Stimulated activated CD4-positive, alpha-beta T cell treated with anti-CD3 and anti-CD28 coated beads, TNF-alpha, amount 100 ng/mL, for 4 hours (primary cell): ENCODE results near the gene HUS1.
"Not testable (repeated sequence)": the region's sequence is repeated elsewhere in the genome, so short reads cannot be mapped to it uniquely, and the experiment has no call there.

Experiments
- DNase-seq, 3 experiments: peaks; one replicate each; pipeline ENCODE4 v3.0.0-alpha.2; 2020; ENCODE audit warnings: low read depth in 3 of 3

Gene HUS1

GRCh38 chr7:47944536-47945260 is 34.7 kb downstream of the HUS1 start:
- DNase-seq: no peak

- DNase-seq: no peak
Measured at GRCh38 chr7:47943676-47944474, 35.5 kb downstream of the HUS1 start.

- not testable (repeated sequence) for DNase-seq
Measured at GRCh38 chr7:47942651-47943050, 36.8 kb downstream of the HUS1 start.

GRCh38 chr7:47942132-47942531 is 37.3 kb downstream of the HUS1 start:
- DNase-seq: no peak

GRCh38 chr7:47941136-47941844 is 38.1 kb downstream of the HUS1 start:
- DNase-seq: no peak

- no peak for DNase-seq
Measured at GRCh38 chr7:47940088-47941013, 39.1 kb downstream of the HUS1 start.

GRCh38 chr7:47939425-47940036 is 39.9 kb downstream of the HUS1 start:
- no peak for DNase-seq

- no peak for DNase-seq
Measured at GRCh38 chr7:47938574-47939165, 40.7 kb downstream of the HUS1 start.

GRCh38 chr7:47937711-47938573 is 41.5 kb downstream of the HUS1 start:
- no peak for DNase-seq

- no peak for DNase-seq
Measured at GRCh38 chr7:47937065-47937687, 42.2 kb downstream of the HUS1 start.

- no peak for DNase-seq
Measured at GRCh38 chr7:47936323-47936722, 43.1 kb downstream of the HUS1 start.

- no peak for DNase-seq
Measured at GRCh38 chr7:47935336-47935735, 44.1 kb downstream of the HUS1 start.

GRCh38 chr7:47934831-47935230 is 44.6 kb downstream of the HUS1 start:
- no peak for DNase-seq

- DNase-seq: no peak
Measured at GRCh38 chr7:47933215-47933614, 46.2 kb downstream of the HUS1 start.

- DNase-seq: no peak
Measured at GRCh38 chr7:47932466-47933037, 46.9 kb downstream of the HUS1 start.

- no peak for DNase-seq
Measured at GRCh38 chr7:47932016-47932415, 47.4 kb downstream of the HUS1 start.

GRCh38 chr7:47931005-47932004 is 48.1 kb downstream of the HUS1 start:
- DNase-seq: no peak

GRCh38 chr7:47924266-47924665 is 55.1 kb downstream of the HUS1 start:
- no peak for DNase-seq
